ENCODE data around the gene SERAC1. TPM values are rescaled to one million over a fixed set of nuclear protein-coding genes. Genes with fewer than 3 reads are reported as not detected.

SERAC1 gene
- total RNA-seq, 1 experiment from 2014 or later = 7.6 TPM

DNA sequence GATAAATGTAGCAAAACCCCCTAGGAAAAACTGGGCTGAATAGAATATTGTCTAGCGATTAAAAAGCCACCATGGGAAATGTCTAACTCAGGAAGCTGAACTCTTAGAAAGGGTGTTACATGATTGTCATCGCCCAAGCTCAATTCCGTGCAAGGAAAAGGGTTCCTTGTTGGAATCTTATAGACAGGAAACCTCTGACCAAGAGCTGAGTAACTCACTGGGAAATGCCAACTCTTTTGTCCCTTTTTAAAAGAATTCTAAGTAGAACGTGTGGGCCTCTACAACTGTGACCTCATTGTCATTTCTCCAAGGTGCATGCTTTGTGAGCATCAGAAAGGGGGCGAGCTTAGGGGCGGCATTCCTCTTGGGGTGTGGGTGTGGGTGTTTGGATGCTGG is 98.3 kb downstream of the SERAC1 start:
- H4K8ac ChIP-seq (replicated peaks; ENCODE audit: insufficient read length, low read depth, low read length) = no peak overlapping the region
- no peak overlapping the region for H2BK12ac ChIP-seq (ENCODE audit: insufficient read length, low read depth, low read length)
- no peak overlapping the region for H3K4me2 ChIP-seq (ENCODE audit: insufficient read depth, insufficient read length, low read length)
- H2BK20ac ChIP-seq (ENCODE audit: low read depth, low read length, poor library complexity, severe bottlenecking) = no peak overlapping the region
- no peak overlapping the region for H2AK5ac ChIP-seq (ENCODE audit: insufficient read length, low read length)
- no peak overlapping the region for H3K4ac ChIP-seq (ENCODE audit: low read depth, low read length)
- TF ChIP-seq, protein P1, sequence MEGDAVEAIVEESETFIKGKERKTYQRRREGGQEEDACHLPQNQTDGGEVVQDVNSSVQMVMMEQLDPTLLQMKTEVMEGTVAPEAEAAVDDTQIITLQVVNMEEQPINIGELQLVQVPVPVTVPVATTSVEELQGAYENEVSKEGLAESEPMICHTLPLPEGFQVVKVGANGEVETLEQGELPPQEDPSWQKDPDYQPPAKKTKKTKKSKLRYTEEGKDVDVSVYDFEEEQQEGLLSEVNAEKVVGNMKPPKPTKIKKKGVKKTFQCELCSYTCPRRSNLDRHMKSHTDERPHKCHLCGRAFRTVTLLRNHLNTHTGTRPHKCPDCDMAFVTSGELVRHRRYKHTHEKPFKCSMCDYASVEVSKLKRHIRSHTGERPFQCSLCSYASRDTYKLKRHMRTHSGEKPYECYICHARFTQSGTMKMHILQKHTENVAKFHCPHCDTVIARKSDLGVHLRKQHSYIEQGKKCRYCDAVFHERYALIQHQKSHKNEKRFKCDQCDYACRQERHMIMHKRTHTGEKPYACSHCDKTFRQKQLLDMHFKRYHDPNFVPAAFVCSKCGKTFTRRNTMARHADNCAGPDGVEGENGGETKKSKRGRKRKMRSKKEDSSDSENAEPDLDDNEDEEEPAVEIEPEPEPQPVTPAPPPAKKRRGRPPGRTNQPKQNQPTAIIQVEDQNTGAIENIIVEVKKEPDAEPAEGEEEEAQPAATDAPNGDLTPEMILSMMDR (conservative IDR thresholded peaks at IDR 0.05) = no peak
- no peaks in the 10 kb centered on the region for H3K79me2 ChIP-seq (ENCODE audit: insufficient read depth, low read length)
- H3K27me3 Mint-ChIP-seq (ENCODE audit: low read depth) = no peaks in the 10 kb centered on the region
- H3T11ph ChIP-seq (ENCODE audit: low read length) = no peak overlapping the region
- no peak overlapping the region for H4K91ac ChIP-seq (ENCODE audit: insufficient read length, low read depth, low read length)
- DNase-seq = no peak
- no peaks in the 10 kb centered on the region for H3K23me2 ChIP-seq (ENCODE audit: insufficient read length, low read depth, low read length, poor library complexity, severe bottlenecking)
- no peak overlapping the region for H2BK15ac ChIP-seq (ENCODE audit: low read depth, low read length)
- no peak overlapping the region for H3K27ac Mint-ChIP-seq
- H3K56ac ChIP-seq (ENCODE audit: insufficient read length, low read depth, low read length) = no peak overlapping the region
- H2BK5ac ChIP-seq (ENCODE audit: insufficient read length, low read length) = no peak overlapping the region
- no peaks in the 10 kb centered on the region for H3K9me3 ChIP-seq (ENCODE audit: control insufficient read depth, low read depth, low read length)
- no peak overlapping the region for H3K18ac ChIP-seq (ENCODE audit: insufficient read length, low read depth, low read length)
- no peak overlapping the region for H3K14ac ChIP-seq (ENCODE audit: insufficient read depth, low read length)
- no peaks in the 10 kb centered on the region for H4K20me1 ChIP-seq (ENCODE audit: control insufficient read depth, insufficient read depth, insufficient read length)
- H3K36me3 Mint-ChIP-seq (ENCODE audit: insufficient read depth in 1 of 3, low read depth in 3 of 3) = peaks cover 0 to 60% (median 4%) of the 10 kb centered on the region in 3 experiments; a peak in 4 of 7 replicates
- no peak overlapping the region for H2AFZ ChIP-seq (ENCODE audit: low read length)
- no peaks in the 10 kb centered on the region for H3K79me1 ChIP-seq (ENCODE audit: insufficient read depth, low read depth, low read length, poor library complexity, severe bottlenecking)
- H3K27ac ChIP-seq (ENCODE audit: insufficient read length, low read depth, low read length) = no peak overlapping the region
- no peaks in the 10 kb centered on the region for H3K27me3 ChIP-seq (ENCODE audit: insufficient read depth, low read length)
- H3K4me3 Mint-ChIP-seq = no peak overlapping the region
- no peak overlapping the region for H3K9ac ChIP-seq (ENCODE audit: extremely low read depth, insufficient read length, low read length)
- no peaks in the 10 kb centered on the region for H3K9me3 Mint-ChIP-seq
- no peak overlapping the region for H3K23ac ChIP-seq (ENCODE audit: insufficient read length, low read depth, low read length)
- no CpG with 5 or more reads among the region's 6 CpGs for WGBS (ENCODE audit: extremely low coverage, insufficient read length, low lambda C conversion rate)
- H4K5ac ChIP-seq (ENCODE audit: insufficient read length, low read depth, low read length) = no peak overlapping the region
- H3K4me1 Mint-ChIP-seq = peaks cover 4 to 17% of the 10 kb centered on the region in 2 experiments
- H2BK120ac ChIP-seq (ENCODE audit: low read depth, low read length, poor library complexity, severe bottlenecking) = no peak overlapping the region
- H3K4me1 ChIP-seq (ENCODE audit: insufficient read depth, low read length) = no peaks in the 10 kb centered on the region

Data from H9 (cell line).